HG02642 (cell line): Measurements from ENCODE around the gene BANF2.
A peak's percentile ranks its signal among the peaks of the same experiment; 100 is the strongest.
"Not testable (repeated sequence)": the region's sequence is repeated elsewhere in the genome, so short reads cannot be mapped to it uniquely, and the experiment has no call there.

ENCODE experiments used
- ATAC-seq: cut with Tn5 transposase; IDR thresholded peaks from one replicate; pipeline ENCODE4 v1.9.1; 2021; ENCODE audit warnings: mild to moderate bottlenecking; ENCODE audit not compliant: unreplicated experiment, poor library complexity

The BANF2 gene

DNA sequence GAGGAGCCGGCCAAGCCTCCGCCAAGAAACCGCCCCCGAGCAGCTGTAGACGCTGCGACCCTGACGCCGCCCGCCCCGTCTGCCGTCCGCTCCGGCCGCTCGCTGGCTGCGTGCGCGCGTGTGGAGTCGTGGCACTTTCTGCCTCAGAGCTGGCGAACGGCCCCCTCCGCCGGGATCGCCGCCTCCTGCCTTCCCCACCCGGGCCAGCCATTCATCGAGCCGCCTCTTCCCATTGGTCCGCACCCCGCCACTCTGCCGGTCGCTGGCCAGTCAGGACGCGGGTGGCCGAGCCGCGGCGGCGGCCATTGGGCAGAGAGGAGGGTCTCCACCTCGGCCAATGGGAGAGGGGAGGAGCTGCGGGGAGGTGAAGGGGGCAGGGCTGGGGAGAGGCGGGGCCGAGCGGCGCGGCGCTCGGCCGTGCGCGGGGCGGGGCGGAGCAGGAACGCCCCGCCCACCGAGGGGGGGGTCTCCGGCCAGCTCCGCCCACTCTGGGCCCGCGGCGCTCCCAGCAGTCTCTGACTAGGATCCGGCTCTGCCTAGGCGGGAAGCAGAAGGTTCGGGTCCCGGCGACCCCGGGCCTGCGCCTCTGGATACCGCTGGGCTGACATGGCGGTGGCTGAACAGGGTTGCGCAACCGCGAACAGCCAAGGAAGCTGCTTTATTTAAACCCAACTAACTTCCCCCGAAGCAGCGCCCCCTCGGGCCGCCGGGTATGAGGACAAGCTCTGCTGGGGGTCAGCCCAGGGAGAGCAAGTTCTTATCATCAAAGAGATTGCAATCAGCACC is 17.5 kb upstream of the BANF2 start, which contains the start of gene RRBP1:
RRBP1 (minus strand) TSS at position 140 of the 786 bp plus-strand sequence. CDS start 21,735 bp downstream, outside the sequence.
- peak; percentile 92 for ATAC-seq

- no peak for ATAC-seq
These were observed 16.9 kb upstream of the BANF2 start for GRCh38 chr20:17682889-17683198.

GRCh38 chr20:17683218-17684076 is 16.3 kb upstream of the BANF2 start:
- ATAC-seq = no peak

- ATAC-seq = no peak
These were observed 15.5 kb upstream of the BANF2 start for GRCh38 chr20:17684077-17684888.

DNA sequence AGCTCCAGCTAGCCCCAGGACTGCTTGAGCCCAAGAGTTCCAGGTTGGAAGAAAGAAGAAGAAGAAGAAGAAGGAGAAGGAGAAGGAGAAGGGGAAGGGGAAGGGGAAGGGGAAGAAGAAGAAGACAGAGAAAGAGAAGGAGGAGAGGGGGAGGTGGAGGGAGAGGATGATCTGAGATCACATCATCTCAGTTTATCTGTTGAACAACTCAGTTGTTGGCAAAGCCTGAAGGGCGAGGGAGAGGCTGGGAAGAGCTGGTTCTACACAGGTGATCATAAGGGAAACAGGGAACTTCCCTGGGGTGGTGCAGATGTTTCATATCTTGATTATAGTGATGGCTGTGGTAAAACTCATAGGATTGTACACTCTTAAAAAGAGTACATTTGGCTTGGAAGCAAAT is 14.6 kb upstream of the BANF2 start:
- ATAC-seq = no peak

DNA sequence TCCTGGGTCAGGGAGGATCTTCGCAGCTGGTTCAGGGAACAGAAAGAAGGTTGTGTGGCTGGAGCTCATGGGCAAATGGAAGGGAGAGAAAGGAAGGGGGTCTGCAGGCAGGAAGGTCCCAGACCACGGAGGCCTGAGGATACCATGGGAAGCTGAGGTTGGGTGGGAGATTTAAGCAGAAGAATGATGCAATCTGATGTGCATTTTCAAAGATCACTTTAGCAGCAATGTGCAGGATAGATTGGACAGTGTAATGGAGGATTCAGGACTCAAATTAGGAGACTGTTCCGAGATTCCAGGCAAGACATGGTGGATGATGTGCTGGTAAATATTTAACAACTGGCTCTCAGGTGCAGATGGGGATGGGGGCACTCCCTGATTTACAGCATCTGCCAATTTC is 12.0 kb upstream of the BANF2 start:
- ATAC-seq = no peak

GRCh38 chr20:17688965-17689364 is 10.8 kb upstream of the BANF2 start:
- ATAC-seq = no peak

DNA sequence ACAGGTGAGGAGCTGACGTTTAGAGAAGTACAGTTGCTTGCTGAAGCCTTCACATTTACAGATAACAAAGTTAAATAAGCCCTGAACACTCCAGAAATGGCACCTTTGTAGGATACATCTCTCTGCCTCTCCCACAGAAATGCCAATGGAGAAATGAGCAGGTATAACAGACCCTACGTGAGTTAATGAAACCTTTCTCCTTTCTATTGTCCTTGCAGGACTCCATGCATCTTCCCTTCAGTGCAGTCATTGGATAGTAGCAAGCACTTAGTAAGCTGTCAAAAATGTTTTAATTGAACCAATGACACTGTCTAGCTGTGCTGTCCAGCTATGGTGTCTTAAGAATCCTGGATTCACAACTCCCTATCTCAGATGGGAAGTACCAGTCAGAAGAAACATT is 9.6 kb upstream of the BANF2 start:
- ATAC-seq = no peak

GRCh38 chr20:17691758-17692157 is 8.0 kb upstream of the BANF2 start:
- no peak for ATAC-seq

GRCh38 chr20:17693444-17694001 is 6.2 kb upstream of the BANF2 start:
- ATAC-seq = no peak

GRCh38 chr20:17694767-17695166 is 5.0 kb upstream of the BANF2 start:
- no peak for ATAC-seq

- no peak for ATAC-seq
These were observed 3.5 kb upstream of the BANF2 start for GRCh38 chr20:17696287-17696686.

DNA sequence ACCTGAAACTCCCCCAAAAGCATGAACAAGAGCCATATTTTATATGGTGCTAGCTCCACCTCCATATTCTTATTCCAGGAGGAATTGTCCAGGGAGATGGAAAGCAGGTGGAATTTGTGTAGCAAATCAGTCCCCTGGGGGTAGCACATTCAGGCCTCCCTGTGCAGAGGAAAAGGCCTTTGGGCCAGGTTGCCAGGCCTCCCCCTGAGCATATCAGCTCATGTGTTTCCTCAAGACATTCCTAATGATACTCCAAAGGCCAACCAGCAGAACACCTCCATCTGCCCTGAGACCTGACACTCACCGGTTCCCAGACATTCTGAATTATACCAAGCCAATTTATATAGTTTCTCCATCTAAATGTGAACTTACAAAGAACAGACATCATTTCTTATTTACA is 2.6 kb upstream of the BANF2 start:
- no peak for ATAC-seq

GRCh38 chr20:17698384-17698783 is 1.4 kb upstream of the BANF2 start:
- no peak for ATAC-seq

DNA sequence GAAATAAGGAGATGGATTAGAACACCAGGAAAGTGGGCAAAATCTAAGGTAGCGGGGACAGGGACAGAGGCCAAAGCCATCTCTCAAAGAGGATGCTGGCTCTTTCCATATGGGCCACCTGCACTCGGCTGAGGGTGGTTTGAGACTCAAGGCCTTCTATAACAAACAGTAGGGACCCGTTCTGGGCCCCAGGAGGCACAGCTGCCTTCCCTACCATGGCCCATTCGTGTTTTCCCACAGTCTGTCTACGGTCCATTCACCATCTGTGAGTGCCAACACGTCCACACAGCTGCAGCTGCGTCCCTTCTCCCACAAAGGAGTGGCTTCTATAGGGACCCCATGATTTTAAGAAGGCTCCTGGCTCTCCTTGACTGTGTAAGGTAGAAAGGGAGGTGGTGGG is 871 bp downstream of the BANF2 start:
- no peak for ATAC-seq

DNA sequence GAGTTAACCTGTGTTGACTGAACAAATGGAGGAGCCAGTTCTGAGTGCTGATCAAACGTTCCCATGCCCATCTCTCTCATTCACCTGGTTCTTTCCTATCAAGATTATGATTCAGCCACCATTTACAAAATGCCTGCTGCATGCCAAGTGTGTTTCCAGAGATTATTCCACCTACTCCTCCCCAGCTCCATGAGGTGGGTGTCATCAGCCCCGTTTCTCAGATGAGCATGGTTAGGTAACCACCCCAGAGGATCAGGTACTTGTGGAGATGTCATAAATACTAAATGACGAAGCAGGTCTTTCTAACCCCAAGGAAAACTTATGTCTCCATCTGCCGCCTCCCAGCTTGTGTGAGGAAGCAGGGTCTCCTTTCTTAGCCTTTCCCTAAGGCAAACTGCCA is 2.1 kb downstream of the BANF2 start:
- no peak for ATAC-seq

GRCh38 chr20:17704589-17705317 is 5.0 kb downstream of the BANF2 start:
- ATAC-seq = no peak

- ATAC-seq = no peak
These were observed 6.2 kb downstream of the BANF2 start for GRCh38 chr20:17705916-17706315.

- no peak for ATAC-seq
These were observed 6.9 kb downstream of the BANF2 start for GRCh38 chr20:17706632-17707031.

- not testable (repeated sequence) for ATAC-seq
These were observed 8.2 kb downstream of the BANF2 start for GRCh38 chr20:17707951-17708350.
